Measurements from ENCODE around the gene EDIL3.

DNA sequence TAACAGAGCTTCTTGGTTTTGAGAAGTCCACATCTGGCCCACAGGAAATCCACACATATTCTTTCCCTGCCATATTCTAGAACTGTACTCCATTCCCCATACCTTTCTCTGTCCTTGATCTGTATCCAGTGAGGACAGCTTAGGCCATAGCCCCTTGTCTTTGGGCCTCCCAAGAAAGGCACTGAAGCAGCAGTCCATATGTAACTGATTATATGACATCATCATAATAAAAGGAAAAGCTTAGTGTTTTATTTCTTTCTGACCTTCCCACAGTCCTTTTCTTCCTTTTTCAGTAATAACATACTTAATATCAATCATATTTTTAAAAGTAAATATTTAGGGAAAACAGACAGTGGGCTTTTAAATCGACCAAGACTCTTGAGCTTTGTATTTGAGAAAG lies 222.0 kb downstream of the EDIL3 start:
- TF ChIP-seq, protein P1, sequence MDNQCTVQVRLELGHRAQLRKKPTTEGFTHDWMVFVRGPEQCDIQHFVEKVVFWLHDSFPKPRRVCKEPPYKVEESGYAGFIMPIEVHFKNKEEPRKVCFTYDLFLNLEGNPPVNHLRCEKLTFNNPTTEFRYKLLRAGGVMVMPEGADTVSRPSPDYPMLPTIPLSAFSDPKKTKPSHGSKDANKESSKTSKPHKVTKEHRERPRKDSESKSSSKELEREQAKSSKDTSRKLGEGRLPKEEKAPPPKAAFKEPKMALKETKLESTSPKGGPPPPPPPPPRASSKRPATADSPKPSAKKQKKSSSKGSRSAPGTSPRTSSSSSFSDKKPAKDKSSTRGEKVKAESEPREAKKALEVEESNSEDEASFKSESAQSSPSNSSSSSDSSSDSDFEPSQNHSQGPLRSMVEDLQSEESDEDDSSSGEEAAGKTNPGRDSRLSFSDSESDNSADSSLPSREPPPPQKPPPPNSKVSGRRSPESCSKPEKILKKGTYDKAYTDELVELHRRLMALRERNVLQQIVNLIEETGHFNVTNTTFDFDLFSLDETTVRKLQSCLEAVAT (IDR thresholded peaks at IDR 0.05), result no peak
- TF ChIP-seq ZNF124 (CRISPR knock-in tag; IDR thresholded peaks at IDR 0.05), result no peak
- TF ChIP-seq, protein P2, sequence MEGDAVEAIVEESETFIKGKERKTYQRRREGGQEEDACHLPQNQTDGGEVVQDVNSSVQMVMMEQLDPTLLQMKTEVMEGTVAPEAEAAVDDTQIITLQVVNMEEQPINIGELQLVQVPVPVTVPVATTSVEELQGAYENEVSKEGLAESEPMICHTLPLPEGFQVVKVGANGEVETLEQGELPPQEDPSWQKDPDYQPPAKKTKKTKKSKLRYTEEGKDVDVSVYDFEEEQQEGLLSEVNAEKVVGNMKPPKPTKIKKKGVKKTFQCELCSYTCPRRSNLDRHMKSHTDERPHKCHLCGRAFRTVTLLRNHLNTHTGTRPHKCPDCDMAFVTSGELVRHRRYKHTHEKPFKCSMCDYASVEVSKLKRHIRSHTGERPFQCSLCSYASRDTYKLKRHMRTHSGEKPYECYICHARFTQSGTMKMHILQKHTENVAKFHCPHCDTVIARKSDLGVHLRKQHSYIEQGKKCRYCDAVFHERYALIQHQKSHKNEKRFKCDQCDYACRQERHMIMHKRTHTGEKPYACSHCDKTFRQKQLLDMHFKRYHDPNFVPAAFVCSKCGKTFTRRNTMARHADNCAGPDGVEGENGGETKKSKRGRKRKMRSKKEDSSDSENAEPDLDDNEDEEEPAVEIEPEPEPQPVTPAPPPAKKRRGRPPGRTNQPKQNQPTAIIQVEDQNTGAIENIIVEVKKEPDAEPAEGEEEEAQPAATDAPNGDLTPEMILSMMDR (IDR thresholded peaks at IDR 0.05 in 2 of 3, conservative IDR thresholded peaks at IDR 0.05 in 1 of 3; ENCODE audit: insufficient read depth in 2 of 3, low read depth in 1 of 3, low read length in 3 of 3), result no peak
- no peak for TF ChIP-seq SMC3 (conservative IDR thresholded peaks at IDR 0.05; ENCODE audit: insufficient read depth, low read depth, low read length)
- TF ChIP-seq ELF4 (CRISPR knock-in tag; IDR thresholded peaks at IDR 0.05), result no peak

Data from K562 (cell line).